ENCODE measurements around the gene SUV39H1. TPM values are rescaled to one million over a fixed set of nuclear protein-coding genes. Genes with fewer than 3 reads are reported as not detected.
"Not testable (repeated sequence)": the region's sequence is repeated elsewhere in the genome, so short reads cannot be mapped to it uniquely, and the experiment has no call there.

SUV39H1 gene
- total and polyA plus RNA-seq, 4 experiments from 2014 or later = 8.7 to 15.6 (median 11.3) TPM

DNA sequence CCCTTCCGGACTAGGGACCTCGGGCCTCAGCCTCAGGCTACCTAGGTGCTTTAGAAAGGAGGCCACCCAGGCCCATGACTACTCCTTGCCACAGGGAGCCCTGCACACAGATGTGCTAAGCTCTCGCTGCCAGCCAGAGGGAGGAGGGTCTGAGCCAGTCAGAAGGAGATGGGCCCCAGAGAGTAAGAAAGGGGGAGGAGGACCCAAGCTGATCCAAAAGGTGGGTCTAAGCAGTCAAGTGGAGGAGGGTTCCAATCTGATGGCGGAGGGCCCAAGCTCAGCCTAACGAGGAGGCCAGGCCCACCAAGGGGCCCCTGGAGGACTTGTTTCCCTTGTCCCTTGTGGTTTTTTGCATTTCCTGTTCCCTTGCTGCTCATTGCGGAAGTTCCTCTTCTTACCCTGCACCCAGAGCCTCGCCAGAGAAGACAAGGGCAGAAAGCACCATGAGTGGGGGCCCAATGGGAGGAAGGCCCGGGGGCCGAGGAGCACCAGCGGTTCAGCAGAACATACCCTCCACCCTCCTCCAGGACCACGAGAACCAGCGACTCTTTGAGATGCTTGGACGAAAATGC lies 13.0 kb upstream of the SUV39H1 start, which contains the start of gene WAS:
Gene WAS, plus strand, starts transcription at position 389 of the 572 bp plus-strand sequence. Its CDS starts 55 bp downstream, at position 444.
- H3K27me3 ChIP-seq (ENCODE audit: insufficient read depth, low read length) = no peaks in the 10 kb centered on the region
- Mint-ChIP-seq H3K27ac (peak within 1 kb of the TSS; percentile 88 to 95 (median 93)), H3K4me3 (peak within 1 kb of the TSS; percentile 86 to 95 (median 93)), H3K36me3 (peaks cover 14 to 36% of the 10 kb centered on the region in 2 donors), H3K4me1 (peaks cover 32 to 66% (median 44%) of the 10 kb centered on the region in 4 donors), H3K9me3 (no peaks in the 10 kb centered on the region), H3K27me3 (no peaks in the 10 kb centered on the region)
- no peaks in the 10 kb centered on the region for H3K9me3 ChIP-seq (ENCODE audit: control insufficient read depth in 1 of 2, low read length in 2 of 2)
- DNase-seq = peak; percentile 54 to 63 (median 58)
- ChIA-PET CTCF (ENCODE audit: partially characterized antibody) (interaction anchor here (0.9 to 2.0 kb wide), 6 partner anchors 9 to 208 kb away, joined by 3 to 5 read pairs (median 4); no protein-coding TSS in a partner anchor), POLR2A (ENCODE audit: partially characterized antibody) (interaction anchor here (0.7 to 4.7 kb wide), 23 partner anchors 8 to 589 kb away, joined by 3 to 48 read pairs (median 4); partner anchors contain the start of genes HDAC6, PQBP1, RBM3 and SLC35A2)
- H3K4me1 ChIP-seq (ENCODE audit: insufficient read depth, low read length) = peaks cover 48% of the 10 kb centered on the region
- peaks cover 25% of the 10 kb centered on the region for H3K36me3 ChIP-seq (ENCODE audit: insufficient read depth, low read length)
- peak within 1 kb of the TSS; percentile 69 for H3K27ac ChIP-seq (ENCODE audit: low read depth, low read length)
- intact Hi-C loops (cut with micrococcal nuclease) = loop anchor here (1.0 kb wide), 1 partner anchor 54 kb away; no protein-coding TSS in a partner anchor
- peak within 1 kb of the TSS; percentile 79 to 93 for H3K4me3 ChIP-seq (ENCODE audit: low read length in 2 of 2)

DNA sequence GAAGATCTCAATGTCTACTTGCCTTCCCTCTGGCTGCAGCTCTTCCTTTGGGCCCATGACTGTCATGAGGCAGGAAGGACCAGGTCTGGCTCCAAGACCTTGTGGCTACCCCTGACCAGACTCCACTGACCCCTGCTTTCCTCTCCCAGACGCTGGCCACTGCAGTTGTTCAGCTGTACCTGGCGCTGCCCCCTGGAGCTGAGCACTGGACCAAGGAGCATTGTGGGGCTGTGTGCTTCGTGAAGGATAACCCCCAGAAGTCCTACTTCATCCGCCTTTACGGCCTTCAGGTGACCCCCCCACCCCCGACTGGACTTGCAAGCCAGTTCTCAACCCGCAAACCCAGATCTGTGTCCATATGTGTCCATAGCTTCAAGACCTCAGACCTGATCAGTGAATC lies 12.4 kb upstream of the SUV39H1 start:
- Mint-ChIP-seq H3K27me3 (no peaks in the 10 kb centered on the region), H3K27ac (peak overlapping the region; percentile 88 to 95 (median 93)), H3K9me3 (no peaks in the 10 kb centered on the region), H3K4me3 (peak overlapping the region; percentile 86 to 95 (median 93)), H3K4me1 (peaks cover 32 to 66% (median 44%) of the 10 kb centered on the region in 4 donors), H3K36me3 (peaks cover 17 to 38% of the 10 kb centered on the region in 2 donors)
- Histone ChIP-seq H3K27ac (ENCODE audit: low read depth, low read length) (peak overlapping the region; percentile 69), H3K4me3 (ENCODE audit: low read length in 2 of 2) (peak overlapping the region; percentile 79 to 93), H3K36me3 (ENCODE audit: insufficient read depth, low read length) (peaks cover 25% of the 10 kb centered on the region), H3K4me1 (ENCODE audit: insufficient read depth, low read length) (peaks cover 48% of the 10 kb centered on the region), H3K27me3 (ENCODE audit: insufficient read depth, low read length) (no peaks in the 10 kb centered on the region), H3K9me3 (ENCODE audit: control insufficient read depth in 1 of 2, low read length in 2 of 2) (no peaks in the 10 kb centered on the region)
- CTCF ChIA-PET (ENCODE audit: partially characterized antibody) = interaction anchor here (1.3 to 2.0 kb wide), 3 partner anchors 8 to 207 kb away, joined by 3 to 4 read pairs (median 4); no protein-coding TSS in a partner anchor
- DNase-seq = no peak
- intact Hi-C loops (cut with micrococcal nuclease) = no loop called here
- POLR2A ChIA-PET (ENCODE audit: partially characterized antibody) = interaction anchor here (0.7 to 4.7 kb wide), 21 partner anchors 8 to 588 kb away, joined by 3 to 48 read pairs (median 4); partner anchors contain the start of genes HDAC6, PQBP1, RBM3 and SLC35A2

DNA sequence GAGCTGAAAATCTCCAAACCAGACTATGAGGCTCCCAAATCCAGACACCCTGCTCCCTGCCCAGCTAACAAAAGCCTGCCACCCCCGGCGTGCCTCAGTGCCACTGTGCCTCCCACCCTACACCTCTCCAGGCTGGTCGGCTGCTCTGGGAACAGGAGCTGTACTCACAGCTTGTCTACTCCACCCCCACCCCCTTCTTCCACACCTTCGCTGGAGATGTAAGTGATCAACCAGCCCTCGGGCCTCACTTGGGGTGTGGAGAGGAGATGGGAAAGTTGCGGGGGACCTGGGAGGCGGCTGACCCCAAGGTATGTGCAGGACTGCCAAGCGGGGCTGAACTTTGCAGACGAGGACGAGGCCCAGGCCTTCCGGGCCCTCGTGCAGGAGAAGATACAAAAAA lies 11.1 kb upstream of the SUV39H1 start:
- Histone ChIP-seq H3K9me3 (ENCODE audit: control insufficient read depth in 1 of 2, low read length in 2 of 2) (no peaks in the 10 kb centered on the region), H3K4me1 (ENCODE audit: insufficient read depth, low read length) (peaks cover 48% of the 10 kb centered on the region), H3K36me3 (ENCODE audit: insufficient read depth, low read length) (peaks cover 29% of the 10 kb centered on the region), H3K27me3 (ENCODE audit: insufficient read depth, low read length) (no peaks in the 10 kb centered on the region), H3K27ac (ENCODE audit: low read depth, low read length) (peak overlapping the region; percentile 69), H3K4me3 (ENCODE audit: low read length in 2 of 2) (peak overlapping the region in 1 of 2 donors; percentile 79)
- Mint-ChIP-seq H3K4me3 (peak overlapping the region; percentile 86 to 95 (median 93)), H3K27me3 (no peaks in the 10 kb centered on the region), H3K4me1 (peaks cover 32 to 61% (median 44%) of the 10 kb centered on the region in 4 donors), H3K9me3 (no peaks in the 10 kb centered on the region), H3K27ac (peak overlapping the region in 4 of 7 donors; percentile 29 to 93 (median 53)), H3K36me3 (peaks cover 18 to 40% of the 10 kb centered on the region in 2 donors)
- DNase-seq = no peak
- CTCF ChIA-PET (ENCODE audit: partially characterized antibody) = no interaction called here
- intact Hi-C loops (cut with micrococcal nuclease) = no loop called here
- POLR2A ChIA-PET (ENCODE audit: partially characterized antibody) = interaction anchor here (1.2 to 4.7 kb wide), 4 partner anchors 10 to 273 kb away, joined by 3 to 48 read pairs (median 13); partner anchors contain the start of genes HDAC6 and SUV39H1

DNA sequence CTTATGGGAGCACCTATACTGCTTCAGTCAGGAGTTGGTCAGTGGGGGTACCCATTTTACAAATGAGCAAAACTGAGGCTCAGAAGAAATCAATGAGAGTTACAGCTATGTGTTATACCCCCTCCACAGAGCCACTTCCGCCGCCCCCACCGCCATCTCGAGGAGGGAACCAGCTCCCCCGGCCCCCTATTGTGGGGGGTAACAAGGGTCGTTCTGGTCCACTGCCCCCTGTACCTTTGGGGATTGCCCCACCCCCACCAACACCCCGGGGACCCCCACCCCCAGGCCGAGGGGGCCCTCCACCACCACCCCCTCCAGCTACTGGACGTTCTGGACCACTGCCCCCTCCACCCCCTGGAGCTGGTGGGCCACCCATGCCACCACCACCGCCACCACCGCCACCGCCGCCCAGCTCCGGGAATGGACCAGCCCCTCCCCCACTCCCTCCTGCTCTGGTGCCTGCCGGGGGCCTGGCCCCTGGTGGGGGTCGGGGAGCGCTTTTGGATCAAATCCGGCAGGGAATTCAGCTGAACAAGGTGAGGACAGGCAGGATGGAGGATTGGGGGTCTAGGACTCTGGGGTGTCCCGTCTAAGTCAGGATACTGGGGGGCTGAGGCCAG lies 7.9 kb upstream of the SUV39H1 start:
- H3K4me3 Mint-ChIP-seq = no peak overlapping the region
- peaks cover 24 to 42% (median 32%) of the 10 kb centered on the region in 4 donors for H3K4me1 Mint-ChIP-seq
- Histone ChIP-seq H3K36me3 (ENCODE audit: insufficient read depth, low read length) (peaks cover 31% of the 10 kb centered on the region), H3K27ac (ENCODE audit: low read depth, low read length) (no peak overlapping the region), H3K27me3 (ENCODE audit: insufficient read depth, low read length) (no peaks in the 10 kb centered on the region), H3K4me3 (ENCODE audit: low read length in 2 of 2) (no peak overlapping the region), H3K4me1 (ENCODE audit: insufficient read depth, low read length) (peaks cover 38% of the 10 kb centered on the region), H3K9me3 (ENCODE audit: control insufficient read depth in 1 of 2, low read length in 2 of 2) (no peaks in the 10 kb centered on the region)
- ChIA-PET CTCF (ENCODE audit: partially characterized antibody) (interaction anchor here (0.7 kb wide), 1 partner anchor 40 kb away, joined by 3 read pairs; no protein-coding TSS in a partner anchor), POLR2A (ENCODE audit: partially characterized antibody) (interaction anchor here (2.6 kb wide), 1 partner anchor 48 kb away, joined by 13 read pairs; no protein-coding TSS in a partner anchor)
- peaks cover 32 to 48% of the 10 kb centered on the region in 2 donors for H3K36me3 Mint-ChIP-seq
- no peak for DNase-seq
- intact Hi-C loops (cut with micrococcal nuclease) = no loop called here
- H3K9me3 Mint-ChIP-seq = no peaks in the 10 kb centered on the region
- no peaks in the 10 kb centered on the region for H3K27me3 Mint-ChIP-seq
- no peak overlapping the region for H3K27ac Mint-ChIP-seq

DNA sequence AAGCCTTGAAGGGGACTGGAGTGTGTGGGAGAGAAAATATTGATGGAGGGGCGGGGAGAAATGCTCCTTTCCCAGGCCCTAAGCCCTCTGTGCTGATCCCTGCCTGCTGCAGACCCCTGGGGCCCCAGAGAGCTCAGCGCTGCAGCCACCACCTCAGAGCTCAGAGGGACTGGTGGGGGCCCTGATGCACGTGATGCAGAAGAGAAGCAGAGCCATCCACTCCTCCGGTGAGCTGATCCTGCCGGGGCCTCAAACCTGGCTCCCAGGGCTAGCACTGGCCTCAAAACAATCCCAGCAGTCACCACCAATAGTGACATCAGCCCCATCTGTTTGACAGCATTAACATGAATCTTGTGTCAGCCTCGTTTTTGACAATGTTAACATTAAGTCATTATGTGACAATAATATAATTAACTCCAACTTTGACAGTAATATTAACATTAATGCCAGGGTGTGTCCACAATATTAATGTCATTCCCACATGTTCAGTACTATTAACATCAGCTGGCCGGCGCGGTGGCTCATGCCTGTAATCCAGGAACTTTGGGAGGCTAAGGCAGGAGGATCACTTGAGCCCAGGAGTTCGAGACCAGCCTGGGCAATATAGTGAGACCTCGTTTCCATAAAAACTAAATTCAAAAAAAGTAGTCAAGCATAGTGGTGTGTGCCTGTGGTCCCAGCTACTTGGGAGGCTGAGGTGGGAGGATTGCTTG lies 7.2 kb upstream of the SUV39H1 start:
- peaks cover 32 to 45% of the 10 kb centered on the region in 2 donors for H3K36me3 Mint-ChIP-seq

DNA sequence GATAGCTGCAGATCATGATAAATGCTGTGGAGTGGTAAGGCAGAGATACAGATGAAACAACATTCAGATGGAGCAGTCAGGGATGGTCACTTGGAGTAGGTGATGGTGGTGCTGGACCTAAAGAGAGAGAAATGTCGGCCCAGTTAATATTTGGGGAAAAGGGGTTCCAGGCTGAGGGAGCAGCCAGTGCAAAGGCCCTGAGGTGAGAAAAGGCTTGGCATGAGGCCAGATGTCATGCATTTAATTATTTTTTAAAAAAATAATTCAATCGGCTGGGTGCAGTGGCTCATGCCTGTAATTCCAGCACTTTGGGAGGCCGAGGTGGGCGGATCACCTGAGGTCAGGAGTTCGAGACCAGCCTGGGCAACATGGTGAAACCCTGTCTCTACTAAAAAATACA lies 4.8 kb upstream of the SUV39H1 start:
- H3K9me3 Mint-ChIP-seq; H3K4me3 Mint-ChIP-seq; H3K27me3 ChIP-seq (ENCODE audit: insufficient read depth, low read length); CTCF ChIA-PET (ENCODE audit: partially characterized antibody); DNase-seq; H3K27me3 Mint-ChIP-seq; intact Hi-C loops (cut with micrococcal nuclease); H3K27ac ChIP-seq (ENCODE audit: low read depth, low read length); H3K4me3 ChIP-seq (ENCODE audit: low read length in 2 of 2); H3K9me3 ChIP-seq (ENCODE audit: control insufficient read depth in 1 of 2, low read length in 2 of 2): not testable (repeated sequence)
- H3K27ac Mint-ChIP-seq = peak overlapping the region in 1 of 7 donors; percentile 58
- Histone ChIP-seq H3K4me1 (ENCODE audit: insufficient read depth, low read length) (peaks cover 21% of the 10 kb centered on the region), H3K36me3 (ENCODE audit: insufficient read depth, low read length) (peaks cover 20% of the 10 kb centered on the region)
- POLR2A ChIA-PET (ENCODE audit: partially characterized antibody) = interaction anchor here (0.7 to 2.1 kb wide), 4 partner anchors 8 to 45 kb away, joined by 3 to 8 read pairs (median 4); partner anchors contain the start of gene WAS
- H3K4me1 Mint-ChIP-seq = peaks cover 12 to 28% (median 21%) of the 10 kb centered on the region in 4 donors
- peaks cover 27 to 37% of the 10 kb centered on the region in 2 donors for H3K36me3 Mint-ChIP-seq

More for the DNA sequence above, 7.2 kb upstream of the SUV39H1 start:
- no peaks in the 10 kb centered on the region for H3K27me3 ChIP-seq (ENCODE audit: insufficient read depth, low read length)
- intact Hi-C loops (cut with micrococcal nuclease) = no loop called here
- no peak overlapping the region for H3K4me3 ChIP-seq (ENCODE audit: low read length in 2 of 2)
- no peaks in the 10 kb centered on the region for H3K27me3 Mint-ChIP-seq
- DNase-seq = no peak
- H3K27ac Mint-ChIP-seq = no peak overlapping the region
- H3K27ac ChIP-seq (ENCODE audit: low read depth, low read length) = no peak overlapping the region
- H3K4me1 Mint-ChIP-seq = peaks cover 22 to 35% (median 28%) of the 10 kb centered on the region in 4 donors
- no peak overlapping the region for H3K4me3 Mint-ChIP-seq
- peaks cover 36% of the 10 kb centered on the region for H3K4me1 ChIP-seq (ENCODE audit: insufficient read depth, low read length)
- ChIA-PET POLR2A (ENCODE audit: partially characterized antibody) (interaction anchor here (1.1 to 2.6 kb wide), 2 partner anchors 13 to 48 kb away, joined by 3 to 13 read pairs; no protein-coding TSS in a partner anchor), CTCF (ENCODE audit: partially characterized antibody) (interaction anchor here (0.7 kb wide), 1 partner anchor 41 kb away, joined by 3 read pairs; no protein-coding TSS in a partner anchor)
- no peaks in the 10 kb centered on the region for H3K9me3 ChIP-seq (ENCODE audit: control insufficient read depth in 1 of 2, low read length in 2 of 2)
- peaks cover 31% of the 10 kb centered on the region for H3K36me3 ChIP-seq (ENCODE audit: insufficient read depth, low read length)
- H3K9me3 Mint-ChIP-seq = no peaks in the 10 kb centered on the region

All from CD4-positive, alpha-beta memory T cell (primary cell).